Activated T-helper 1 cell treated with Interleukin-2 at 50 U/mL for 16 hours (primary cell): Measurements from ENCODE around the gene ERAP2.

Source experiments
- DNase-seq: peaks from one replicate; pipeline ENCODE4 v3.0.0-alpha.2; 2020; ENCODE audit warnings: low read depth

Gene ERAP2

DNA sequence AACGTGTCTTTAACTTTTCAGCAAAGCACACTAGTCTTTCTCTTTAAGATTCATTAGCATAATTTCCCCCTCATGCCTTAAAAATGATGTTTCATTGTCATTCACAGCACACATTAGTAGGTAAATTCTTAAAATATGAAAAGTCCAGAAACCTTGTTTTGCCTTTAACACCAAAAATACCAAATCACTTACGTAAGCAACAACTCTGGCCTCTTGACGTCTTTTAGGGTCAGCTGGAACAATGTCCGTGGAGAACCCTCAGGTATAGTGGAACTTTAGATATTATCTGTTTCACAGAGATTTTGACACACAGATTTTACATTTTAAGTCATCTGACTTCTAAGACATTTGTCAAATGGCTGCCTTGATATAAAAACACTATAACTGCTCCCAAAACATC, 90.5 kb downstream of the ERAP2 start:
- no peak for DNase-seq

DNA sequence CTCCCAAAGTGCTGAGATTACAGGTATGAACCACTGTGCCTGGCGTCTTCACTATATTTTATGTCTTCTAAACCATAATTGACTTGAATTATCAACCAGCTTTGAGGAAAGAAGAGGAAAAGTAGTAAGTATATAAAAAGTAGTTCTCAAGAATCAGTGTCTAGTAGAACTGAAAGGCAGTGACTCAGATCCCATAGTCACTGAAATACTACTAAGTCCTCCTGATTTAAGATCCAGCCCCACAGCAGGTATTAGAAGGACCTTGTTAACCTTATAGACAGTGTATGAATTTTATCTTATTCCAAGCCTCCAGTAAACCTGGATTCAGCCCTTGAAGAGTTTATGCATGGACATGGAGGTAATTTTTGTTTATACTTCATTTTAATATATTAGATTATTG, 91.1 kb downstream of the ERAP2 start:
- DNase-seq = no peak

DNA sequence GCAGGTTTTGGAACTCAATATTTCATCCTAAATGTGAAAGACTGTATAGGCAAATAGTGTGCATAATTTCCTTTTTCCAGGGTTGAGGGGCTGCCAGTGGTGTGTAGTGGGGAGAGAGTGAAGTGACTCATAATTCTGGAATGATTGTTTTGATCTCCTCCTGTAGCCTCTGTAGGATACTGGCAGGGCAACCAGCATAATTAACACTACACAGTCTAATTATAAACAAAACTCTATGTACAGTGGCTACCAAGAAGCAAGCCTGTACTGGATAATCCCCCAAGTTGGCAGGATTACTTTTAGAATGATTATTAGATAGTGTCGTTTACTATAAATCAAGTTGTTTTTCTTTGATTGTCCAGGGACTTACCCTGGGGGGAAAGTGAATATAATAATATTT, 91.8 kb downstream of the ERAP2 start:
- DNase-seq = no peak

DNA sequence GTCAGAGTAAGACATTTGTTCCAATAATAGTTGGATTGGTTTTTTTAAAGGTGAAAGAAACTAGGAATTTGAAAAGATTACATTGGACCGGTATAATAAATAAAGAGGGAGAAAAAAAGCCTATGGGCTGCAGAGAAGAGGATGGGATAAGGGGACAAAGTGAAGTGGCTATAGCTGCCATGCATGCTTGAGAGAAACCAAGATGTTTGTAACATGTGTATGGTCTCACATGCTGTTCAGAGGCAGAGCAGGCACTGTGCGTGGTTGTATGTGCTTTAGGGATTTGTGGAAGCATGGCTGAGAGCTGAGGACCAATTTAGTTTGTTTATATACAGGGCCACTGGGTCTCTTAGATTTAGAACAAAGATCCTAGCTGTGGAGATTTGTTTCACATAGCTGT, 92.3 kb downstream of the ERAP2 start:
- DNase-seq = no peak
